HG03095 (cell line): ENCODE data around the gene PTCD3.

Experiments
- ATAC-seq: cut with Tn5 transposase; IDR thresholded peaks from one replicate; pipeline ENCODE4 v1.9.1; 2021; ENCODE audit warnings: moderate library complexity; ENCODE audit not compliant: unreplicated experiment

PTCD3 gene

DNA sequence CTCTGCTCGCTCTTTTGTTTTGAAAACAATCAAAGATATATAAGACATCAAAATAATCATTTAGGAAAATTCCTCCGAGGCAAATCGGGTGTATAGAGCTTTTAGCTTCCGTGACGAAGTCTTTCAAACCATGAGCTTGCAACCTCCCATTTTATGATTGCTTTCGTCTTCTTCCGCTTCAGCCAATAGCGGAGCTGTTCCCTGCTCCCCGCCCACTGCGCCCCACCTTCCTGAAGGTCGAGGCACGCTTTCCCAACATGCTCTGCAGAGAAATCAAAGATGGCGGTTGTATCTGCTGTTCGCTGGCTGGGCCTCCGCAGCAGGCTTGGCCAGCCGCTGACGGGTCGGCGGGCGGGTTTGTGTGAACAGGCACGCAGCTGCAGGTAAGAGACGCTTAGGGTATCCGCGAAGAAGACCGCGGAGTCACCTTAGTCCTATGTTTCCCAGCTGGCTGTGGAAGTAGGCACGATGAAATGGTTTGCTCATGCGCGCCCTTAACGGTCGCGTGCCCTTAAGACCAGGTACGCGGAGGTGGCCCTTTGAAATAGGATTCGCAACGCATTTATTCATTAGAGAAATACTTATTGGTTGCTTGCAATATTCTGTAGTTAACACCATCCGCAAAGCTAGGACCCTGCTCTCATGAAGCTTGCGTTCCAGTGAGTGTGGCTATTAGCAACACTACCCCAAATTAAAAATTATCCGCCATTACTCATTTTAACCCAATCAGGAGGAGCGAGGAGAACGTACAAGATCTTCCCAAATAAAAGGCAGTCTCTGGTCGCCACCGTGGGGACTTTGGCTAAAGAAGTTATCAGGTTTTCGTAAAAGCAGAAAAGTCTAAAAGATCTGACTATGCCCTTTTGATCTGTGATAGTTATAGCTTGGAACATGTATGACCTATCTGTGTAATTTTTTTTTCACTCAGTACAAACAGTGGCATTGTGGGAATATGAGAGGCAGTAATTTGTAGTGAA lies at the start of gene PTCD3:
TSS of gene PTCD3 (plus strand) at position 267 of the 977 bp plus-strand sequence. CDS start at position 280, 13 bp downstream.
- ATAC-seq = peak; percentile 87

GRCh38 chr2:86056590-86057331 lies 49.3 kb upstream of the PTCD3 start:
- ATAC-seq = no peak

- no peak for ATAC-seq
These were observed 44.0 kb upstream of the PTCD3 start for GRCh38 chr2:86062043-86062442.

- no peak for ATAC-seq
These were observed 42.0 kb upstream of the PTCD3 start for GRCh38 chr2:86064006-86064405.

DNA sequence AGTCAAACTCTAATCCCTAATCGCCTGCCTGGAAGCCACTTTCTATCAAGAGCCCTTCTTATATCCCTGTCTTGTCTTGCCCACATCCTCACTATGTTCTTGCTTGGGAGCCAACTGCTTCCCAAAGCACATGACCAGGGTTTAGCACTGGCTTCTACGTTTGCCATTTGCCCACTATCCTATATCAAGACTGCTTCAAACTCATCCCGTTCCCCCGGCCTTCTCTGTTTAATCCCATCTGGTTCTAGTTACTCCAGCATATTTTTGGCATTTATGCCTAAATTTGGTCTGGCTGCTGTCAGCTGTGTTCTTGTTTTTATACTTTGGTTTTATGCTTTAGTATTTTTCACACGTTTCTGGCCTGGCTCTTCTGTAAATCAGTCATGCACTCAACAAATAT lies 40.5 kb upstream of the PTCD3 start:
- no peak for ATAC-seq

DNA sequence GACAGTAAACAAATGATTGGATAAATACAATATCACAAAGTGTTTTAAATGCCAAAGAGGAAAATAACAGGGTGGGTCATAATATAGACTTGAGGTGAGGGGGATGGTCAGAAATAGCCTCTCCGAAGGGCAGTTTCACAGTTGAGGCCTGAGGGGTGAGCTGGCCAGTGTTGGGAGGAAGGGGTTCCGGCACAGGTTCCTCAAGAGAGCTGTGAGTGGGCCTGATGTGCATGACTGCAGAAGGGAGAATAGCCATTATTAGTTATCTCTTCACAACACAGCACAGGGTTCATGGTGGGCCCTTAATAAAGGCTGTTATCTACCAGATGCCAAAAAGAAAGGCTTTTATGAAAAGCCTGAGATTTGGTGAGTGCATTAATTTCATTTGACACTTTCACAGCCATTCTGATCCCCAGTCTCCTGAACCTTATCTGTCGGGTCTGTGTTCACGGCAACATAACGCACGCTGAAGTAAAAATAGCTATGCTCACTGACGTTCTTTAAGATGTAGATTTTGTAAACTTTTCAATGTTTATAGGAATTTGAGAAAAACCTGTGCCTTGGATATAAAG lies 39.9 kb upstream of the PTCD3 start:
- no peak for ATAC-seq

DNA sequence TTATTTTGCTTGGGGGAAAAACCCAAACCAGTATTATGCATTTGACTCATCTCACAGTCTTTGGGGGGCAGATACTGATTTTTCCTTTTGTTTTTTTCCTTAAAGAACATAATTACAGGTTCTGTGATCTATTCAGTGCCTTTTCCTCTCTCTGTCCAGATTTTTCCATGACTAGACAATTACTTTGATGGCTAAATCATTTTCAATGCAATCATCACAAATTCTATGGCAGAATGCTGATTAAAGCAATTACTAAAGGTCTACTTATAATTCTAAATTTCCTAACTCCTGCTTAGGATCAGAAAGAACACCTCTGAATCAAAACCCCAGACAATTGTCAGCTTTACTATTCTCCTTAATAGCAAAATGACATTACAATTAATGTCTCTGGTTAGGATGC lies 39.1 kb upstream of the PTCD3 start:
- ATAC-seq = no peak

- peak; percentile 72 for ATAC-seq
These were observed 37.9 kb upstream of the PTCD3 start for GRCh38 chr2:86068136-86068588.

GRCh38 chr2:86068648-86069047 lies 37.4 kb upstream of the PTCD3 start:
- no peak for ATAC-seq

DNA sequence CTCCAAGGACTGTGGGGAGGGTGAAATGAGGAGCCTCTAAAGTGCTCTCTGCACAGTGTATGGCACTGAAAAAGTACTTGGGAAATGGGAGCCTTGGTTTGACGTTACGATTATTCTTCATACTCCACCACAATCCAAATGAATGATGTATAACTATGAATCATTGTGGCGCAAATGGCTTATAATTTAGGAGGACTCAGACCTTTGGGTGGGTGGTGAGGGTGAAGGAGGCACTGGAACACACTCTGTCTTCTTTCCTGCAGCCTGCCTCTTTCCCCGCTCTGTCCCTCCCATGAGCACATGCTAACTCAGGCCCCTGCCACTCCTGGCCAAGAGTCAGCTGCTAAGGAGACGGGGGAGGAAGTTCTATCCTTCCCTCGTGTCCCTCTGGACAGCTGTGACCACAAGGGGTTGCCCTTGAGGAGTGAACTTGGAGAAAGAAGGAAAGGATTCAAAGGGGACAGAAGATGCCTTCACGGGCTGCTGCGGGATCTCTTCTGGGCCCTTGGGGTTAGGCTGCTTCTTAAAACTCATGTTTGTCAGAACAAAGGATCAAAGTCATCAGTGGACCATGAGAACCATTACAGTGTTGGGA lies 36.8 kb upstream of the PTCD3 start:
- no peak for ATAC-seq

- ATAC-seq = no peak
These were observed 36.2 kb upstream of the PTCD3 start for GRCh38 chr2:86069783-86070339.

DNA sequence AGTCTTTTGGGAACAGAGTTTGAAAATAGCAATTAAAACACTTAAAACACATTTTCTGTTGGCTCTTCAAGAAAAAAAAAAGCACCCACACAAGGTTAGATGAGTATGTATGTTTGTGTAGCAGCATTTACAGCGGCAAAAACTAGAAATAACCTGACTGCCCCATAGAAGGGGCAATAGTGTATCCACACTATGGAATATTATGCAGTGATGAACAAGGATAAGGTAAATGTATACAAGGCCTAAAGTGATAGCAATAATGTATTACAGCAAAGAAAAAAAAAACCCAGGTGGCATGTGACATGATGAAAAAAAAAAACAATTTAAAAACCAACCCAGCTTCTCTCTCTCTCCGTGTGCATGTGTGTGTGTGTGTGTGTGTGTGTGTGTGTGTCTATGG lies 35.2 kb upstream of the PTCD3 start:
- ATAC-seq = no peak

DNA sequence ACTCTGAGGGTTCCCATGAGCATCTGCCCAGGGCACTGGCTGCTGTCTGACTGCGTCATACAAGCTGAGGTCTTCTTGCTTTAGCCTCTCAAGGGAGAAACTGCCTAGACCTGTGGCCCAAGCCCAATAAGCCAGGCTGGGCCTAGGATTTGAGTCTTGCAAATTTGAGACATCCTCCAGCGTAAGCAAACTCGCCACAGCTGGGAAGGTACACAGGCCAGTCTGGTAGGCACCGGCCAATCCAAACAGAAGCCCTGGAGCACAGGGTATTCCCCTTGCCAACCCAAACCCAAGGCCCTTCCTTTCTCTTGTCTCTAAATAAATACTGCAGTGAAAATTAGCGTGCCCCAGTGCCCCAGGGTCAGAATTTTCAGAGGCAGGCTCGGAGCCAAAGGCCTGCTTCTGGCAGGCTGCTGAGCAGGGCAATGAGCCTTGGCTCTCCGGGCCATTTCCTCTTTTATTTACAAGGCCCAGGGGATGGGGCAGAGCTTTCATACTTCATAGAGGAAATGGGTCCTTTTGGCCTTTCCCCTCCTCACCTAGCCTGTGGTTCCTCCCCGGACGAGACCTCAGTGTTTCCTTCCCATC lies 33.7 kb upstream of the PTCD3 start:
- peak; percentile 49 for ATAC-seq

DNA sequence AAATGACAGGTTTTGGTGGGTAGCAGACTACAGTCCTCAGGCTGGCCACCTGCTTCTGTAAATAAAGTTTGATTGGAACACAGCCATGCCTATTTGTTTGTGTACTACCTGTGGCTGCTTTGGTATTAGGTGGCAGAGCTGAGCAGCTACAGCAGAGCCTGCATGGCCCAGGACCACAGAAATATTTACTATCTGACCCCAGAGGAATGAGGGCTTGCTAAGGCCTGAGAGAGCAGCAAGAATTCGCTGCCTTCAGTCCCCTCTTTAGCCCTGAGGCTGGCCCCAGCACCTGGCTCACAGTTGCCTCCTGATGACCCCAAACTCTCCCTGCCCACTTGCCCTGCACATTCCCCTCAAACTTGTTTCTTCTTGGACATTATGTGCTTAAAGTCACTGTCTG lies 32.8 kb upstream of the PTCD3 start:
- no peak for ATAC-seq

GRCh38 chr2:86074256-86074655 lies 31.8 kb upstream of the PTCD3 start:
- ATAC-seq = no peak

DNA sequence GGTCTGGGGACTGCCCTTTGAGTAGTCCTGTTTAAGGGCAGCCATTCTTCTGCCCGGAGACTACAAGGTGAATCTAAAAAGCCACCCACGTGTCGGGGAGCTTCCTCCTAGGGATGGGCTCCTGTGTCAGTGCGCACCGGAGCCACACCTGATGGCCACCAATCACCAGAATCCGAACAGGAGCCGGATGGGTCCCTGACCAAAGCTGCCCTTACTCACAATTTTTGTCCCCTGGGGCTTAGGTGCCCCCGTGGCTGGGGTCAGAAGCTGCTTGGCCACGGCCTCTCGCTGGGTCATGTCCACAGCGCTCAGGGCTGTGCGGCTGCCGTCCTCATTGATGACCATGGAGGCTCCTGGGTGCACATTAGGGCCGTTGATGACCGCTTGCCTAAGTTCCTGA lies 31.2 kb upstream of the PTCD3 start:
- no peak for ATAC-seq

DNA sequence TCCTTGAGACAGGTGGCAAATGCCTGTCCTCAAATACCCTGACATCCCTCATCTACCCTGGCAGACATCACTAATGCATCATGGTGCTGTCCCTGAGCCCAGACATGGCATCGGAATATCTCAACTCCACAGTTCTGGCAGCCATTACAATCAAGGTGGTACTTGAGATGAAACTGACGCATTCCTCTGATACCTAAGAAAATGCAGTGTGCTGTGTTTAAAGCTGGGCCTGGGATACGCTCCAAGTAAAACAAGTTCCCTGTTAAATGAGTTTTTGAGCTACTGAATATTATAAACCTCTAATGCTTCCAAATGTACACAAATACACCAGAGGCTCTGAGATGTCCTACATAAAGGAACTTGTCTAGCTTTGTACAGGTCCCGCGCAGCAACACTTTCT lies 30.1 kb upstream of the PTCD3 start:
- ATAC-seq = no peak

DNA sequence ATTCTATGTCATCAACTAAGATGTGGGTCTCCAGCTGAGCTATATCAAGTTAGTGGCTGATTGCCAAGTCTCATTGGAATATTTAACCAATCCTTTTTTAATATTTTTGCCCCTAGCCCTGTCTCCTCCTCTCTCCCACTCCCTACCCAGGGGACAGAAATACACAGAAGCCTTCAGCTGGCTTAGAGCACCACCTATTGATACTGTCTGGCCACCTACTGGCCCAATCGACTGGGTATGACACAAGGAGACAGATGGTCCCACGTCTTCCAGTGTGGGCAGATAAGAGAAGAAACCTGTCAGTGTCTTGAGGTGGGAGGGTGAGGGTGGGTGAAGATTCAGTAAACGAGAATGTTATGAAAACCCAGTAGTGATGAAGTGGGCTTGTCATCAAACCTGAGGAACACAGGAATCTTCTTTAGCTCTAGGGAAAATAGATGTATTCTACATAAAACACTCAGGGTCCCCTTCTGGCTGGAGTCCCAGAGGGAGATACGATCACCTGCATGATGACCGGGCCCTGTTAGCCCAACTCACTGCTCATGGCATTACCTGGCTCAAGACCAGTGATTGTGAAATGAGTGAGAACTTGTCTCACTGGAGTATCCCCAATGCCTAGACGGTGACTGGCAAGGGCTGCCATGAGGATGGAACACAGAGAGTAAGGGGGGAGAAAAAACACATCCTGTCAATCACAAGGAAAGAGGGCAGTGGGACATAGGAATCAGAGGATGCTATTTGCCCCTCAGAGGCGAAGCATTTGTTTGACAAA lies 27.1 kb upstream of the PTCD3 start:
- no peak for ATAC-seq

- peak; percentile 64 for ATAC-seq
These were observed 25.8 kb upstream of the PTCD3 start for GRCh38 chr2:86079981-86080911.
